ENCODE measurements around the gene DCAF8L2. TPM values are rescaled to one million over a fixed set of nuclear protein-coding genes. Genes with fewer than 3 reads are reported as not detected.

DCAF8L2 gene
- total and polyA plus RNA-seq, 2 donors (not counting 3 experiments of a cell fraction or from before 2014, with no cell fraction given), result 0.15 to 0.36 TPM

DNA sequence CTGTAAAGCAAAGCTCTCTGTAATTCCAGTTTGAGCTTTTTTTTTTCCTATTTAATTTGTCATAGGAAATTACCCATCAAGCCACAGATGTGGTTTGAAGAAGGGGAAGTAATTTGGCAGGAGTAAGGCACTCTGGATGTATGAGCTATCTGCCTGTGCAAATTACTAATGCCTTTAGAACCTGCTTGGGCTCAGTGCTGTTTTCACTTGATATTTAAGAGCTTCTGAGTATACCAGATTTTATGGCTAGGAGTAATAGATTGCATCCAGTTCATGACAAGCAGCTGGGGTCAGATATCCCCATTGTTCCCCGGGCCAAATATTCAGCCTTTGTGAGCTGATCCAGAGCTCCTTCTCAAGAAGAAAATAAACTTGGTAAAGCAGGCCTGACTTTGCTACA lies 89.1 kb downstream of the DCAF8L2 start:
- H4K20me1 ChIP-seq (replicated peaks; ENCODE audit: control insufficient read depth, extremely low read depth, insufficient read depth, low read length), result no peaks in the 10 kb centered on the region
- POLR2A ChIA-PET, result no interaction called here
- no peaks in the 10 kb centered on the region for H3K9me1 ChIP-seq (replicated peaks; ENCODE audit: control insufficient read depth, extremely low read depth, insufficient read depth, low read length)
- H3K79me2 ChIP-seq (ENCODE audit: control insufficient read depth, insufficient read depth, low read length), result no peaks in the 10 kb centered on the region
- FAIRE-seq (peak; percentile 75), DNase-seq (ENCODE audit: low read depth, low spot score) (peak; percentile 72)
- no peak overlapping the region for H3K9ac ChIP-seq (replicated peaks; ENCODE audit: extremely low read depth, insufficient read depth, low read length)
- no TSS peak for BruUV-seq (replicated peaks)
- no peak overlapping the region for H3K27ac ChIP-seq (ENCODE audit: insufficient read depth, low read depth, low read length)
- no peaks in the 10 kb centered on the region for H3K9me3 ChIP-seq (replicated peaks; ENCODE audit: control insufficient read depth, insufficient read depth, low read length)
- dilution Hi-C loops (cut with MboI; ENCODE audit: extremely low pct_ligation_motif_present, low sequenced_read_pairs) (no loop called here), intact Hi-C loops (cut with micrococcal nuclease) (no loop called here)
- CTCF ChIA-PET, result interaction anchor here (0.9 to 1.3 kb wide), 3 partner anchors 60 to 131 kb away, joined by 3 to 7 read pairs (median 4); no protein-coding TSS in a partner anchor
- H3K4me1 ChIP-seq (ENCODE audit: control insufficient read depth, extremely low read depth, insufficient read depth, low read length), result no peaks in the 10 kb centered on the region
- H2AFZ ChIP-seq (ENCODE audit: low read depth, low read length), result no peak overlapping the region
- TF ChIP-seq EZH2 (IDR thresholded peaks at IDR 0.05; ENCODE audit: borderline replicate concordance, low read depth, low read length, severe bottlenecking) (no peak), POLR2A (IDR thresholded peaks at IDR 0.05; ENCODE audit: low read depth, low read length) (no peak), JUN (IDR thresholded peaks at IDR 0.05; ENCODE audit: borderline replicate concordance, insufficient read depth, insufficient read length, low read depth) (no peak), POLR2AphosphoS5 (IDR thresholded peaks at IDR 0.05; ENCODE audit: insufficient read depth, low read depth, low read length) (no peak), FOS (IDR thresholded peaks at IDR 0.05; ENCODE audit: borderline replicate concordance, insufficient read depth, low read length) (no peak), GATA2 (IDR thresholded peaks at IDR 0.05; ENCODE audit: insufficient read depth, insufficient read length, low read depth, low read length) (no peak), MYC (IDR thresholded peaks at IDR 0.05; ENCODE audit: low read depth, low read length) (no peak)
- TF ChIP-seq, protein P1, sequence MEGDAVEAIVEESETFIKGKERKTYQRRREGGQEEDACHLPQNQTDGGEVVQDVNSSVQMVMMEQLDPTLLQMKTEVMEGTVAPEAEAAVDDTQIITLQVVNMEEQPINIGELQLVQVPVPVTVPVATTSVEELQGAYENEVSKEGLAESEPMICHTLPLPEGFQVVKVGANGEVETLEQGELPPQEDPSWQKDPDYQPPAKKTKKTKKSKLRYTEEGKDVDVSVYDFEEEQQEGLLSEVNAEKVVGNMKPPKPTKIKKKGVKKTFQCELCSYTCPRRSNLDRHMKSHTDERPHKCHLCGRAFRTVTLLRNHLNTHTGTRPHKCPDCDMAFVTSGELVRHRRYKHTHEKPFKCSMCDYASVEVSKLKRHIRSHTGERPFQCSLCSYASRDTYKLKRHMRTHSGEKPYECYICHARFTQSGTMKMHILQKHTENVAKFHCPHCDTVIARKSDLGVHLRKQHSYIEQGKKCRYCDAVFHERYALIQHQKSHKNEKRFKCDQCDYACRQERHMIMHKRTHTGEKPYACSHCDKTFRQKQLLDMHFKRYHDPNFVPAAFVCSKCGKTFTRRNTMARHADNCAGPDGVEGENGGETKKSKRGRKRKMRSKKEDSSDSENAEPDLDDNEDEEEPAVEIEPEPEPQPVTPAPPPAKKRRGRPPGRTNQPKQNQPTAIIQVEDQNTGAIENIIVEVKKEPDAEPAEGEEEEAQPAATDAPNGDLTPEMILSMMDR (IDR thresholded peaks at IDR 0.05; ENCODE audit: extremely low read depth in 1 of 2, insufficient read depth in 1 of 2, low read depth in 1 of 2, low read length in 2 of 2), result no peak
- TF ChIP-seq, protein P2, sequence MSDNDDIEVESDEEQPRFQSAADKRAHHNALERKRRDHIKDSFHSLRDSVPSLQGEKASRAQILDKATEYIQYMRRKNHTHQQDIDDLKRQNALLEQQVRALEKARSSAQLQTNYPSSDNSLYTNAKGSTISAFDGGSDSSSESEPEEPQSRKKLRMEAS (IDR thresholded peaks at IDR 0.05; ENCODE audit: insufficient read depth, insufficient read length), result no peak
- H3K36me3 ChIP-seq (ENCODE audit: control insufficient read depth in 2 of 2, extremely low read depth in 1 of 2, insufficient read depth in 2 of 2, low read length in 2 of 2), result no peaks in the 10 kb centered on the region
- H3K4me2 ChIP-seq (ENCODE audit: insufficient read depth, low read length), result no peak overlapping the region
- no peak overlapping the region for H3K4me3 ChIP-seq (replicated peaks in 1 of 3; ENCODE audit: insufficient read depth in 1 of 3, low read depth in 1 of 3, low read length in 3 of 3)
- no peaks in the 10 kb centered on the region for H3K27me3 ChIP-seq (ENCODE audit: control insufficient read depth in 2 of 2, insufficient read depth in 2 of 2, low read length in 2 of 2)
